HEK293 (cell line): ENCODE results near the gene TTN.

Experiments
- CTCF ChIA-PET: fragments of 350-600 bp; formaldehyde crosslinking; extraction: SDS; loops from one replicate; lab custom pipeline; 2021; ENCODE audit warnings: antibody characterized with exemption; lab: Yijun Ruan, JAX
- POLR2A ChIA-PET: fragments of 300-600 bp; formaldehyde crosslinking; extraction: SDS; loops from one replicate; lab custom pipeline; 2020; ENCODE audit warnings: antibody characterized with exemption, inconsistent platforms; lab: Yijun Ruan, JAX
- H3K27ac ChIP-seq: fragments of 200-500 bp; sonication (Bioruptor generic); 2 replicates; pipeline ENCODE4 v1.5.1; 2014; ENCODE audit warnings: low read depth, low read length, control low read depth, inconsistent platforms; ENCODE audit errors: extremely low read depth
- H3K36me3 ChIP-seq, 2 experiments: fragments of 200-500 bp in 1 of 2; sonication (Bioruptor generic) in 1 of 2; 1 replicate in 1 of 2; 2 replicates in 1 of 2; pipeline ENCODE4 v1.5.1; 2014 to 2017; ENCODE audit warnings: inconsistent platforms in 2 of 2, low read length in 2 of 2; ENCODE audit not compliant: control insufficient read depth in 2 of 2, insufficient read depth in 1 of 2
- H3K4me1 ChIP-seq: fragments of 200-500 bp; sonication (Bioruptor generic); 2 replicates; pipeline ENCODE4 v1.5.1; 2014; ENCODE audit warnings: mild to moderate bottlenecking, low read length, inconsistent platforms; ENCODE audit not compliant: control insufficient read depth, insufficient read depth
- H3K4me3 ChIP-seq: 2 replicates; pipeline ENCODE4 v1.5.1; 2011; ENCODE audit warnings: low read depth, mild to moderate bottlenecking, control low read depth, low read length, moderate library complexity
- H3K9me3 ChIP-seq: fragments of 200-500 bp; sonication (Bioruptor generic); 2 replicates; pipeline ENCODE4 v1.5.1; 2014; ENCODE audit warnings: low read depth, low read length, inconsistent platforms; ENCODE audit not compliant: control insufficient read depth, insufficient read depth
- EGR2 ChIP-seq: fragments of 450-650 bp; formaldehyde crosslinking; IDR thresholded peaks from 2 replicates; pipeline ENCODE4 v1.5.1; 2016; ENCODE audit warnings: low read depth, missing biosample characterization, missing genetic modification characterization
- GLIS2 ChIP-seq: fragments of 450-650 bp; formaldehyde crosslinking; IDR thresholded peaks from 2 replicates; pipeline ENCODE4 v1.5.1; 2016; ENCODE audit warnings: missing biosample characterization, missing genetic modification characterization
- KLF10 ChIP-seq: fragments of 450-650 bp; IDR thresholded peaks from 2 replicates; pipeline ENCODE4 v1.5.1; 2018; ENCODE audit warnings: missing biosample characterization, mild to moderate bottlenecking, missing genetic modification characterization
- MEIS1 ChIP-seq: sonication (generic); formaldehyde crosslinking; IDR thresholded peaks from 2 replicates; pipeline ENCODE4 v1.8.1; 2022; ENCODE audit warnings: missing genetic modification reagents, mild to moderate bottlenecking, borderline replicate concordance
- OSR2 ChIP-seq: fragments of 450-650 bp; formaldehyde crosslinking; IDR thresholded peaks from 2 replicates; pipeline ENCODE4 v1.5.1; 2016; ENCODE audit warnings: missing biosample characterization, missing genetic modification characterization
- SCRT1 ChIP-seq: fragments of 450-650 bp; formaldehyde crosslinking; IDR thresholded peaks from 2 replicates; pipeline ENCODE4 v1.5.1; 2016; ENCODE audit warnings: missing biosample characterization, missing genetic modification characterization, borderline replicate concordance
- YY2 ChIP-seq: fragments of 450-650 bp; formaldehyde crosslinking; IDR thresholded peaks from 2 replicates; pipeline ENCODE4 v1.5.1; 2016; ENCODE audit warnings: missing biosample characterization, missing genetic modification characterization
- ZBTB48 ChIP-seq: fragments of 450-650 bp; formaldehyde crosslinking; IDR thresholded peaks from 2 replicates; pipeline ENCODE4 v1.5.1; 2016; ENCODE audit warnings: missing biosample characterization, missing genetic modification characterization
- ZFHX2 ChIP-seq: fragments of 450-650 bp; formaldehyde crosslinking; conservative IDR thresholded peaks from 2 replicates; pipeline ENCODE4 v1.5.1; 2016; ENCODE audit warnings: missing biosample characterization, missing genetic modification characterization
- ZNF138 ChIP-seq: fragments of 450-650 bp; formaldehyde crosslinking; IDR thresholded peaks from 2 replicates; pipeline ENCODE4 v1.5.1; 2016; ENCODE audit warnings: missing biosample characterization, missing genetic modification characterization, borderline replicate concordance
- ZNF140 ChIP-seq: fragments of 450-650 bp; formaldehyde crosslinking; IDR thresholded peaks from 2 replicates; pipeline ENCODE4 v1.5.1; 2016; ENCODE audit warnings: missing biosample characterization, missing genetic modification characterization
- ZNF169 ChIP-seq: fragments of 450-650 bp; formaldehyde crosslinking; IDR thresholded peaks from 2 replicates; pipeline ENCODE4 v1.5.1; 2016; ENCODE audit warnings: missing biosample characterization, missing genetic modification characterization
- ZNF350 ChIP-seq: fragments of 450-650 bp; formaldehyde crosslinking; IDR thresholded peaks from 2 replicates; pipeline ENCODE4 v1.5.0; 2017; ENCODE audit warnings: missing biosample characterization, mild to moderate bottlenecking, missing genetic modification characterization
- ZNF473 ChIP-seq: fragments of 450-650 bp; formaldehyde crosslinking; IDR thresholded peaks from 2 replicates; pipeline ENCODE4 v1.5.1; 2017; ENCODE audit warnings: missing biosample characterization, missing genetic modification characterization
- ZNF514 ChIP-seq: fragments of 450-650 bp; formaldehyde crosslinking; IDR thresholded peaks from 2 replicates; pipeline ENCODE4 v1.5.1; 2016; ENCODE audit warnings: missing biosample characterization, missing genetic modification characterization
- ZNF530 ChIP-seq: fragments of 450-650 bp; formaldehyde crosslinking; IDR thresholded peaks from 2 replicates; pipeline ENCODE4 v1.5.1; 2016; ENCODE audit warnings: low read depth, missing biosample characterization, missing genetic modification characterization
- ZNF555 ChIP-seq: fragments of 450-650 bp; formaldehyde crosslinking; conservative IDR thresholded peaks from 2 replicates; pipeline ENCODE4 v1.5.1; 2017; ENCODE audit warnings: missing biosample characterization, mild to moderate bottlenecking, missing genetic modification characterization, inconsistent platforms
- ZNF558 ChIP-seq: fragments of 450-650 bp; formaldehyde crosslinking; IDR thresholded peaks from 2 replicates; pipeline ENCODE4 v1.5.1; 2016; ENCODE audit warnings: missing biosample characterization, missing genetic modification characterization
- ZNF571 ChIP-seq: fragments of 450-650 bp; formaldehyde crosslinking; IDR thresholded peaks from 2 replicates; pipeline ENCODE4 v1.5.0; 2017; ENCODE audit warnings: missing biosample characterization, missing genetic modification characterization
- ZSCAN30 ChIP-seq: fragments of 450-650 bp; IDR thresholded peaks from 2 replicates; pipeline ENCODE4 v1.5.1; 2018; ENCODE audit warnings: missing biosample characterization, mild to moderate bottlenecking, missing genetic modification characterization, moderate library complexity
- TF ChIP-seq, protein P1 (sequence below): fragments of 450-650 bp; formaldehyde crosslinking; IDR thresholded peaks from 2 replicates; pipeline ENCODE4 v1.5.1; 2017; ENCODE audit warnings: missing biosample characterization, missing genetic modification characterization
- TF ChIP-seq, protein P2 (sequence below): fragments of 450-650 bp; formaldehyde crosslinking; optimal IDR thresholded peaks from 2 replicates; pipeline ENCODE3; 2016; ENCODE audit warnings: missing biosample characterization, mild to moderate bottlenecking, missing genetic modification characterization
- TF ChIP-seq, protein P3 (sequence below): fragments of 450-650 bp; formaldehyde crosslinking; conservative IDR thresholded peaks from 2 replicates; pipeline ENCODE4 v1.5.1; 2016; ENCODE audit warnings: low read depth, missing biosample characterization, missing genetic modification characterization
- TF ChIP-seq, protein P4 (sequence below): fragments of 450-650 bp; formaldehyde crosslinking; IDR thresholded peaks from 2 replicates; pipeline ENCODE4 v1.5.1; 2016; ENCODE audit warnings: missing biosample characterization, missing genetic modification characterization

TTN gene

DNA sequence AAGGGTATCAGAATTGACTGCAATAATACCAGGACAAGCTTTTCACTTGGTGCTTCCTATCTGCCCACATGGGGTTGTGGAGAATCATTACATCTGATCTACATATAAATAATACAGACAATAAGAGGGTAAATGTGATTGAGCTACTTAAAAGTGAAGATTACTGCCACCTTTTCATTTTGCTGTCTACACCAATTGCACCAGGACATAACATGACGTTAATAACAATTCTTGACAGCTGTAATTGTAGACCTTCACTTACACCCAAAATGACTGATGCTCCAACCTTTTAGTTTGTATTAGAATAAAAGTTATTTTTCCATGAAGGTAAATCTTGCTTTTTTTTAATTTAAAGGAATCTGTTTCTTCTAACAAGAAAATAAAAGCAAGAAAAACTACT, 36.5 kb upstream of the TTN start:
- TF ChIP-seq ZBTB48 (tag by site-specific recombination) (no peak), MEIS1 (no peak), ZSCAN30 (tag by site-specific recombination) (no peak), ZNF350 (tag by site-specific recombination) (no peak), ZFHX2 (tag by site-specific recombination) (no peak), KLF10 (tag by site-specific recombination) (no peak), ZNF169 (tag by site-specific recombination) (no peak), ZNF140 (tag by site-specific recombination) (no peak), SCRT1 (tag by site-specific recombination) (no peak), ZNF558 (tag by site-specific recombination) (no peak), ZNF555 (tag by site-specific recombination) (no peak), YY2 (tag by site-specific recombination) (no peak), ZNF530 (tag by site-specific recombination) (no peak), ZNF138 (no peak), ZNF571 (tag by site-specific recombination) (no peak), OSR2 (tag by site-specific recombination) (no peak), ZNF473 (tag by site-specific recombination) (no peak)
- TF ChIP-seq, protein P1, sequence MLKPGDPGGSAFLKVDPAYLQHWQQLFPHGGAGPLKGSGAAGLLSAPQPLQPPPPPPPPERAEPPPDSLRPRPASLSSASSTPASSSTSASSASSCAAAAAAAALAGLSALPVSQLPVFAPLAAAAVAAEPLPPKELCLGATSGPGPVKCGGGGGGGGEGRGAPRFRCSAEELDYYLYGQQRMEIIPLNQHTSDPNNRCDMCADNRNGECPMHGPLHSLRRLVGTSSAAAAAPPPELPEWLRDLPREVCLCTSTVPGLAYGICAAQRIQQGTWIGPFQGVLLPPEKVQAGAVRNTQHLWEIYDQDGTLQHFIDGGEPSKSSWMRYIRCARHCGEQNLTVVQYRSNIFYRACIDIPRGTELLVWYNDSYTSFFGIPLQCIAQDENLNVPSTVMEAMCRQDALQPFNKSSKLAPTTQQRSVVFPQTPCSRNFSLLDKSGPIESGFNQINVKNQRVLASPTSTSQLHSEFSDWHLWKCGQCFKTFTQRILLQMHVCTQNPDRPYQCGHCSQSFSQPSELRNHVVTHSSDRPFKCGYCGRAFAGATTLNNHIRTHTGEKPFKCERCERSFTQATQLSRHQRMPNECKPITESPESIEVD = no peak
- TF ChIP-seq, protein P2, sequence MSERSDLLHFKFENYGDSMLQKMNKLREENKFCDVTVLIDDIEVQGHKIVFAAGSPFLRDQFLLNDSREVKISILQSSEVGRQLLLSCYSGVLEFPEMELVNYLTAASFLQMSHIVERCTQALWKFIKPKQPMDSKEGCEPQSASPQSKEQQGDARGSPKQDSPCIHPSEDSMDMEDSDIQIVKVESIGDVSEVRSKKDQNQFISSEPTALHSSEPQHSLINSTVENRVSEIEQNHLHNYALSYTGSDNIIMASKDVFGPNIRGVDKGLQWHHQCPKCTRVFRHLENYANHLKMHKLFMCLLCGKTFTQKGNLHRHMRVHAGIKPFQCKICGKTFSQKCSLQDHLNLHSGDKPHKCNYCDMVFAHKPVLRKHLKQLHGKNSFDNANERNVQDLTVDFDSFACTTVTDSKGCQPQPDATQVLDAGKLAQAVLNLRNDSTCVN (tag by site-specific recombination) = no peak
- TF ChIP-seq, protein P3, sequence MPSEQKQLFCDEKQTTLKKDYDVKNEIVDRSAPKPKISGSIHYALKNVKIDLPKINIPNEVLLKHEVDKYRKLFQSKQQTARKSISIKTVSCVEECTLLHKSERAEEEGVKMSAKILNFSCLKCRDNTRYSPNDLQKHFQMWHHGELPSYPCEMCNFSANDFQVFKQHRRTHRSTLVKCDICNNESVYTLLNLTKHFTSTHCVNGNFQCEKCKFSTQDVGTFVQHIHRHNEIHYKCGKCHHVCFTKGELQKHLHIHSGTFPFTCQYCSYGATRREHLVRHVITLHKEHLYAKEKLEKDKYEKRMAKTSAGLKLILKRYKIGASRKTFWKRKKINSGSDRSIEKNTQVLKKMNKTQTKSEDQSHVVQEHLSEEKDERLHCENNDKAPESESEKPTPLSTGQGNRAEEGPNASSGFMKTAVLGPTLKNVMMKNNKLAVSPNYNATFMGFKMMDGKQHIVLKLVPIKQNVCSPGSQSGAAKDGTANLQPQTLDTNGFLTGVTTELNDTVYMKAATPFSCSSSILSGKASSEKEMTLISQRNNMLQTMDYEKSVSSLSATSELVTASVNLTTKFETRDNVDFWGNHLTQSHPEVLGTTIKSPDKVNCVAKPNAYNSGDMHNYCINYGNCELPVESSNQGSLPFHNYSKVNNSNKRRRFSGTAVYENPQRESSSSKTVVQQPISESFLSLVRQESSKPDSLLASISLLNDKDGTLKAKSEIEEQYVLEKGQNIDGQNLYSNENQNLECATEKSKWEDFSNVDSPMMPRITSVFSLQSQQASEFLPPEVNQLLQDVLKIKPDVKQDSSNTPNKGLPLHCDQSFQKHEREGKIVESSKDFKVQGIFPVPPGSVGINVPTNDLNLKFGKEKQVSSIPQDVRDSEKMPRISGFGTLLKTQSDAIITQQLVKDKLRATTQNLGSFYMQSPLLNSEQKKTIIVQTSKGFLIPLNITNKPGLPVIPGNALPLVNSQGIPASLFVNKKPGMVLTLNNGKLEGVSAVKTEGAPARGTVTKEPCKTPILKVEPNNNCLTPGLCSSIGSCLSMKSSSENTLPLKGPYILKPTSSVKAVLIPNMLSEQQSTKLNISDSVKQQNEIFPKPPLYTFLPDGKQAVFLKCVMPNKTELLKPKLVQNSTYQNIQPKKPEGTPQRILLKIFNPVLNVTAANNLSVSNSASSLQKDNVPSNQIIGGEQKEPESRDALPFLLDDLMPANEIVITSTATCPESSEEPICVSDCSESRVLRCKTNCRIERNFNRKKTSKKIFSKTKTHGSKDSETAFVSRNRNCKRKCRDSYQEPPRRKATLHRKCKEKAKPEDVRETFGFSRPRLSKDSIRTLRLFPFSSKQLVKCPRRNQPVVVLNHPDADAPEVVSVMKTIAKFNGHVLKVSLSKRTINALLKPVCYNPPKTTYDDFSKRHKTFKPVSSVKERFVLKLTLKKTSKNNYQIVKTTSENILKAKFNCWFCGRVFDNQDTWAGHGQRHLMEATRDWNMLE (tag by site-specific recombination) = no peak
- TF ChIP-seq, all 188 proteins: peak for 0
- CTCF ChIA-PET = no interaction called here
- no peaks in the 10 kb centered on the region for H3K4me1 ChIP-seq
- no peaks in the 10 kb centered on the region for H3K9me3 ChIP-seq
- POLR2A ChIA-PET = no interaction called here
- H3K4me3 ChIP-seq = no peak overlapping the region
- no peak overlapping the region for H3K27ac ChIP-seq
- no peaks in the 10 kb centered on the region for H3K36me3 ChIP-seq

DNA sequence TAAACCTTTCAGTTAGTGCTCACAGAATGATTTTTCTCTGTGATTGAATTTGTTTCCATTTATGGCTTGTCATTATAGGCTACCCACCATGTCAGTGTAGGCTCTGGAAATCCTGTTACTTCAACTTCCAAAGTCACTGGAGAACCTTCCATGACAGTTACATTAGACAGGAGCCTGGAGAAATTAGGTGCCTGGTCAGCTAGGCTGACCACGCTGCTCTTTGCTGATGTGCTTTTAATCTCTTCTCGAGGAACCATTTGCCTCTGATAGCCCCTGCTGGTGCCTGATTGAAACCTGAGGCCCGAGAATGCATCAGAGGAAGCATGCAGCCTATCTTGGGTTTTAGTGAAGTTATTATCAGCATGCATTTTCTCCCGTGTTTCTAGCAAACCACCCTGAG, 29.6 kb upstream of the TTN start:
- ChIA-PET CTCF (no interaction called here), POLR2A (no interaction called here)
- Histone ChIP-seq H3K4me3 (no peak overlapping the region), H3K4me1 (no peaks in the 10 kb centered on the region), H3K27ac (no peak overlapping the region), H3K36me3 (no peaks in the 10 kb centered on the region), H3K9me3 (no peaks in the 10 kb centered on the region)
- TF ChIP-seq ZNF514 (tag by site-specific recombination) = no peak
- TF ChIP-seq GLIS2 (tag by site-specific recombination) = no peak
- TF ChIP-seq, protein P4, sequence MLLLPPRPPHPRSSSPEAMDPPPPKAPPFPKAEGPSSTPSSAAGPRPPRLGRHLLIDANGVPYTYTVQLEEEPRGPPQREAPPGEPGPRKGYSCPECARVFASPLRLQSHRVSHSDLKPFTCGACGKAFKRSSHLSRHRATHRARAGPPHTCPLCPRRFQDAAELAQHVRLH (tag by site-specific recombination) = no peak
- no peak for TF ChIP-seq EGR2
- TF ChIP-seq ZNF555 (tag by site-specific recombination) = no peak
- TF ChIP-seq, protein P3 (tag by site-specific recombination) = no peak
